ENCODE measurements around the gene RAB33B.

The RAB33B gene

DNA sequence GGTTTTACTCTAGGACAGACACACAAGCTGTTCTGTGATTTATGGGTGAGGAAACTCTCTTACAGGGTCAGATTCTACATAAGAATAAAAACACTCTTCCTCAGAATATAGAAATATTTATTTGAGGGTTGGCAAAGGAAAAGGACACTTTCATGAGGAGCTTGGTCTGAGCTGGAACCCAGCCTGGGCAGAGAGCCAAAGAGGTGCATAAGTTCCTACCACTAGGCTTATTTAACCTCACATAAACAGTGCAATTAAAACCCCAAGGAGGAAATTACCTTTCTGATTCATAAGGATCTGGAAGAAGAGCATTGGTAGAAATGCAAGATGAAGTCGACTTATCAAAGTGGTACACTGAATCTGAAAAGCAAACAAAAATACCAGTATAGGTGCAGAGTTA lies 69.2 kb downstream of the RAB33B start:
- no peaks in the 10 kb centered on the region for H3K9me3 ChIP-seq (ENCODE audit: insufficient read depth, low read depth, low read length)
- no peaks in the 10 kb centered on the region for H3K27me3 ChIP-seq (ENCODE audit: insufficient read depth, low read length, poor library complexity, severe bottlenecking)
- H3K4me1 ChIP-seq (ENCODE audit: insufficient read depth, low read length, poor library complexity, severe bottlenecking) = peaks cover 19% of the 10 kb centered on the region
- peaks cover 64% of the 10 kb centered on the region for H3K36me3 ChIP-seq (ENCODE audit: insufficient read depth, low read length)
- H2AFZ ChIP-seq (ENCODE audit: low read length) = no peak overlapping the region
- H3K79me2 ChIP-seq (ENCODE audit: insufficient read depth, low read length) = no peaks in the 10 kb centered on the region
- H3K4me2 ChIP-seq (ENCODE audit: low read depth, low read length, poor library complexity, severe bottlenecking) = no peak overlapping the region
- no peak overlapping the region for H3K9ac ChIP-seq (ENCODE audit: low read depth, low read length, poor library complexity, severe bottlenecking)
- TF ChIP-seq, protein P1, sequence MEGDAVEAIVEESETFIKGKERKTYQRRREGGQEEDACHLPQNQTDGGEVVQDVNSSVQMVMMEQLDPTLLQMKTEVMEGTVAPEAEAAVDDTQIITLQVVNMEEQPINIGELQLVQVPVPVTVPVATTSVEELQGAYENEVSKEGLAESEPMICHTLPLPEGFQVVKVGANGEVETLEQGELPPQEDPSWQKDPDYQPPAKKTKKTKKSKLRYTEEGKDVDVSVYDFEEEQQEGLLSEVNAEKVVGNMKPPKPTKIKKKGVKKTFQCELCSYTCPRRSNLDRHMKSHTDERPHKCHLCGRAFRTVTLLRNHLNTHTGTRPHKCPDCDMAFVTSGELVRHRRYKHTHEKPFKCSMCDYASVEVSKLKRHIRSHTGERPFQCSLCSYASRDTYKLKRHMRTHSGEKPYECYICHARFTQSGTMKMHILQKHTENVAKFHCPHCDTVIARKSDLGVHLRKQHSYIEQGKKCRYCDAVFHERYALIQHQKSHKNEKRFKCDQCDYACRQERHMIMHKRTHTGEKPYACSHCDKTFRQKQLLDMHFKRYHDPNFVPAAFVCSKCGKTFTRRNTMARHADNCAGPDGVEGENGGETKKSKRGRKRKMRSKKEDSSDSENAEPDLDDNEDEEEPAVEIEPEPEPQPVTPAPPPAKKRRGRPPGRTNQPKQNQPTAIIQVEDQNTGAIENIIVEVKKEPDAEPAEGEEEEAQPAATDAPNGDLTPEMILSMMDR (conservative IDR thresholded peaks at IDR 0.05; ENCODE audit: low read length) = no peak
- no peak for TF ChIP-seq EZH2phosphoT487 (IDR thresholded peaks at IDR 0.05; ENCODE audit: borderline replicate concordance)
- no peaks in the 10 kb centered on the region for H3K9me2 ChIP-seq (replicated peaks; ENCODE audit: low read depth, low read length)
- no peaks in the 10 kb centered on the region for H3F3A ChIP-seq (ENCODE audit: low read depth)
- no peaks in the 10 kb centered on the region for H4K20me1 ChIP-seq (ENCODE audit: insufficient read depth, low read length, poor library complexity, severe bottlenecking)
- H3K4me3 ChIP-seq (ENCODE audit: low read length, poor library complexity, severe bottlenecking) = no peak overlapping the region

DNA sequence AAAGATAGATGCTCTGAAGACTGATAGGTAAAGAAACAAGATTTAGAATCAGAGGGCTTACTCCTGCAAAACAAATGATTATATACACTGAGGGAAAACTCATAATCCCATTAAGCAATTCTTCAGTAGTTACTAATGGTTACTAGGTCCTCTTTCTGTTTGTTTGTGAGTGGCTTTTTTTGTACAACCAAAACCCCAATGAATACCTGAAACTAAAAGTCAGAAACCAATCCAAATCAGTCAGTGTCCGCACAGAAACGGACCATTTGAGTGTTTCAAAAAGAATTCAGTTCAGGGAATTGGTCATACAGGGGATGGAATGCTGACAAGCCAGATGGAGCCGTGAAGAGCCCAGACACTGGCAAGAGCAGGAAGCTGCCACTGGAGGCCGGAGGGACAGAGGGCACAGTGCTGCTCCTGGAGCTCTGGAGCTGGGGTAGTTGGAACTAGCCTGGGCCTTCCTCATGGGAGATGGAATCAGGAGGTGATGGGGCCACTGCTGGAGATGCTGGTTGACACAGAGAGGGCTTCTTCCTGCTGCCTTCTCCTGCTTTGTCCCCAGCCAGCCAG lies 70.2 kb downstream of the RAB33B start:
- H4K20me1 ChIP-seq (ENCODE audit: insufficient read depth, low read length, poor library complexity, severe bottlenecking) = no peaks in the 10 kb centered on the region
- no peaks in the 10 kb centered on the region for H3K27me3 ChIP-seq (ENCODE audit: insufficient read depth, low read length, poor library complexity, severe bottlenecking)
- H3K4me3 ChIP-seq (ENCODE audit: low read length, poor library complexity, severe bottlenecking) = no peak overlapping the region
- no peaks in the 10 kb centered on the region for H3K79me2 ChIP-seq (ENCODE audit: insufficient read depth, low read length)
- peaks cover 58% of the 10 kb centered on the region for H3K36me3 ChIP-seq (ENCODE audit: insufficient read depth, low read length)
- TF ChIP-seq, protein P1 (conservative IDR thresholded peaks at IDR 0.05; ENCODE audit: low read length) = no peak
- TF ChIP-seq EZH2phosphoT487 (IDR thresholded peaks at IDR 0.05; ENCODE audit: borderline replicate concordance) = no peak
- H3K4me1 ChIP-seq (ENCODE audit: insufficient read depth, low read length, poor library complexity, severe bottlenecking) = peaks cover 29% of the 10 kb centered on the region
- H3K9me3 ChIP-seq (ENCODE audit: insufficient read depth, low read depth, low read length) = no peaks in the 10 kb centered on the region
- no peaks in the 10 kb centered on the region for H3K9me2 ChIP-seq (replicated peaks; ENCODE audit: low read depth, low read length)
- H3K9ac ChIP-seq (ENCODE audit: low read depth, low read length, poor library complexity, severe bottlenecking) = no peak overlapping the region
- peaks cover 4% of the 10 kb centered on the region; the same call in 1 of the 2 replicates for H3F3A ChIP-seq (ENCODE audit: low read depth)
- H3K4me2 ChIP-seq (ENCODE audit: low read depth, low read length, poor library complexity, severe bottlenecking) = no peak overlapping the region
- no peak overlapping the region for H2AFZ ChIP-seq (ENCODE audit: low read length)

DNA sequence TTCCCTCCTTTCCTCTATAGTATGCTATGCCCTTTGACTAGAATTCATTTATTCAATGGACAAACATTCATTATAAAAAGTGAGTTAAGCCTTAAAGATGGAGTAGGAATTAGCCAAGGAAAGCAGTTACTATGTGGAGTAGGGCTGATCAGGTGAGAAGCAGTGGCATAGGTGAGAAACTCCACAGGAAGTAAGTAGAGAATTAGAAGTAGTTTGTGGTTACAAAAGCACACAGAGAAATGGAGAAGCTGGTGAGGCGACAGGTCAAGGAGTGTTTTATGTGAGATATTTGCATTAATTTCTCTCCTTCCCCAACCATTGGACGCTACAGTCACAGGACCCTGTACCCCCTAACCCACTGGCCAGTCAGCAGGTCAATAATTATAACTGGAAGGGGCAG lies 71.5 kb downstream of the RAB33B start:
- H3F3A ChIP-seq (ENCODE audit: low read depth) = peaks cover 8% of the 10 kb centered on the region; the same call in 1 of the 2 replicates
- no peak overlapping the region for H3K4me3 ChIP-seq (ENCODE audit: low read length, poor library complexity, severe bottlenecking)
- H3K9me2 ChIP-seq (replicated peaks; ENCODE audit: low read depth, low read length) = no peaks in the 10 kb centered on the region
- no peaks in the 10 kb centered on the region for H3K79me2 ChIP-seq (ENCODE audit: insufficient read depth, low read length)
- H4K20me1 ChIP-seq (ENCODE audit: insufficient read depth, low read length, poor library complexity, severe bottlenecking) = peaks cover 1% of the 10 kb centered on the region
- TF ChIP-seq EZH2phosphoT487 (IDR thresholded peaks at IDR 0.05; ENCODE audit: borderline replicate concordance) = no peak
- TF ChIP-seq, protein P1 (conservative IDR thresholded peaks at IDR 0.05; ENCODE audit: low read length) = no peak
- H3K36me3 ChIP-seq (ENCODE audit: insufficient read depth, low read length) = peaks cover 46% of the 10 kb centered on the region
- H3K27me3 ChIP-seq (ENCODE audit: insufficient read depth, low read length, poor library complexity, severe bottlenecking) = no peaks in the 10 kb centered on the region
- no peak overlapping the region for H2AFZ ChIP-seq (ENCODE audit: low read length)
- no peak overlapping the region for H3K9ac ChIP-seq (ENCODE audit: low read depth, low read length, poor library complexity, severe bottlenecking)
- H3K4me2 ChIP-seq (ENCODE audit: low read depth, low read length, poor library complexity, severe bottlenecking) = peak overlapping the region; percentile 47
- H3K4me1 ChIP-seq (ENCODE audit: insufficient read depth, low read length, poor library complexity, severe bottlenecking) = peaks cover 42% of the 10 kb centered on the region
- H3K9me3 ChIP-seq (ENCODE audit: insufficient read depth, low read depth, low read length) = no peaks in the 10 kb centered on the region

Data from Loucy (cell line).